OCI-LY1 (cell line): Measurements from ENCODE around the gene HSF2BP.
"Not testable (repeated sequence)": the region's sequence is repeated elsewhere in the genome, so short reads cannot be mapped to it uniquely, and the experiment has no call there.

Source experiments
- H2AFZ ChIP-seq: fragments of 200-600 bp; sonication (generic), shearing (Covaris generic); 2 replicates; pipeline ENCODE4 v1.6.0; 2014; ENCODE audit warnings: antibody characterized with exemption, mild to moderate bottlenecking, low read length
- H3F3A ChIP-seq: fragments of 200-600 bp; sonication (generic), shearing (Covaris generic); 2 replicates; pipeline ENCODE4 v1.6.0; 2014; ENCODE audit warnings: mild to moderate bottlenecking, antibody characterized with exemption, low read length, moderate library complexity; ENCODE audit not compliant: insufficient read depth
- H3K27ac ChIP-seq: fragments of 200-600 bp; sonication (generic); 2 replicates; pipeline ENCODE4 v1.5.1; 2014; ENCODE audit warnings: low read length, mixed run types, mild to moderate bottlenecking, low read depth; ENCODE audit not compliant: poor library complexity, severe bottlenecking
- H3K27me3 ChIP-seq: fragments of 200-600 bp; sonication (generic); 2 replicates; pipeline ENCODE4 v1.6.0; 2014; ENCODE audit warnings: antibody characterized with exemption, mild to moderate bottlenecking, low read length, moderate library complexity; ENCODE audit not compliant: insufficient read depth
- H3K36me3 ChIP-seq: fragments of 200-600 bp; sonication (generic); 2 replicates; pipeline ENCODE4 v1.6.1; 2014; ENCODE audit warnings: mild to moderate bottlenecking, antibody characterized with exemption, low read length, moderate library complexity, mixed read lengths; ENCODE audit not compliant: insufficient read depth
- H3K4me1 ChIP-seq: fragments of 200-600 bp; sonication (generic); 2 replicates; pipeline ENCODE4 v1.5.1; 2014; ENCODE audit warnings: mild to moderate bottlenecking, low read length, moderate library complexity; ENCODE audit not compliant: insufficient read depth, severe bottlenecking
- H3K4me2 ChIP-seq: fragments of 200-600 bp; sonication (generic), shearing (Covaris generic); 2 replicates; pipeline ENCODE4 v1.6.1; 2014; ENCODE audit warnings: low read length
- H3K4me3 ChIP-seq: fragments of 200-600 bp; sonication (generic); 2 replicates; pipeline ENCODE4 v1.5.1; 2014; ENCODE audit warnings: low read length, low read depth, mild to moderate bottlenecking, mixed read lengths; ENCODE audit not compliant: poor library complexity, severe bottlenecking
- H3K79me2 ChIP-seq: fragments of 200-600 bp; shearing (Covaris generic); 2 replicates; pipeline ENCODE4 v1.6.1; 2016; ENCODE audit warnings: mixed run types, low read length, mixed read lengths; ENCODE audit not compliant: insufficient read depth
- H3K9ac ChIP-seq: fragments of 200-600 bp; sonication (generic), shearing (Covaris generic); 2 replicates; pipeline ENCODE4 v1.6.1; 2014; ENCODE audit warnings: mild to moderate bottlenecking, low read length, mixed read lengths
- H3K9me2 ChIP-seq: fragments of 200-600 bp; sonication (generic), shearing (Covaris generic); 2 replicates; pipeline ENCODE4 v1.6.1; 2014; ENCODE audit warnings: low read depth, mild to moderate bottlenecking, low read length, mixed read lengths
- H3K9me3 ChIP-seq: fragments of 200-600 bp; shearing (Covaris generic); 2 replicates; pipeline ENCODE4 v1.6.1; 2014; ENCODE audit warnings: low read length, mixed read lengths
- H4K20me1 ChIP-seq: fragments of 200-600 bp; sonication (generic), shearing (Covaris generic); 2 replicates; pipeline ENCODE4 v1.6.0; 2016; ENCODE audit warnings: mild to moderate bottlenecking, low read length; ENCODE audit not compliant: insufficient read depth

HSF2BP gene

GRCh38 chr21:43503075-43503750 lies 156.1 kb downstream of the HSF2BP start:
- not testable (repeated sequence) for H3K36me3 ChIP-seq, H3K27ac ChIP-seq, H3K9ac ChIP-seq, H3K9me2 ChIP-seq, H2AFZ ChIP-seq, H3K4me1 ChIP-seq, H3K4me2 ChIP-seq, H3K79me2 ChIP-seq, H3K9me3 ChIP-seq, H3K4me3 ChIP-seq, H3K27me3 ChIP-seq, H3F3A ChIP-seq, H4K20me1 ChIP-seq

GRCh38 chr21:43502407-43503071 lies 156.7 kb downstream of the HSF2BP start:
- not testable (repeated sequence) for H3K9me3 ChIP-seq, H3K9ac ChIP-seq, H3K36me3 ChIP-seq, H3K4me3 ChIP-seq, H3K27me3 ChIP-seq, H3K4me1 ChIP-seq, H3K79me2 ChIP-seq, H4K20me1 ChIP-seq, H3K4me2 ChIP-seq, H3K27ac ChIP-seq, H2AFZ ChIP-seq, H3K9me2 ChIP-seq, H3F3A ChIP-seq

GRCh38 chr21:43498924-43499323 lies 160.4 kb downstream of the HSF2BP start:
- not testable (repeated sequence) for H3K4me3 ChIP-seq, H3K9me3 ChIP-seq, H3F3A ChIP-seq, H3K9me2 ChIP-seq, H3K27ac ChIP-seq, H3K9ac ChIP-seq, H3K79me2 ChIP-seq, H2AFZ ChIP-seq, H3K36me3 ChIP-seq, H3K4me1 ChIP-seq, H3K27me3 ChIP-seq, H4K20me1 ChIP-seq, H3K4me2 ChIP-seq

- H3K27me3 ChIP-seq, H3K27ac ChIP-seq, H3K9me2 ChIP-seq, H3F3A ChIP-seq, H2AFZ ChIP-seq, H3K36me3 ChIP-seq, H3K4me3 ChIP-seq, H3K4me2 ChIP-seq, H3K9me3 ChIP-seq, H4K20me1 ChIP-seq, H3K9ac ChIP-seq, H3K79me2 ChIP-seq, H3K4me1 ChIP-seq: not testable (repeated sequence)
Observed at GRCh38 chr21:43498065-43498464, 161.2 kb downstream of the HSF2BP start.

GRCh38 chr21:43494279-43495012 lies 164.8 kb downstream of the HSF2BP start:
- not testable (repeated sequence) for H3K79me2 ChIP-seq, H3K4me3 ChIP-seq, H3K9me3 ChIP-seq, H2AFZ ChIP-seq, H3K9me2 ChIP-seq, H3K4me1 ChIP-seq, H3F3A ChIP-seq, H3K36me3 ChIP-seq, H3K27ac ChIP-seq, H3K27me3 ChIP-seq, H4K20me1 ChIP-seq, H3K4me2 ChIP-seq, H3K9ac ChIP-seq

GRCh38 chr21:43493471-43493870 lies 165.8 kb downstream of the HSF2BP start:
- H3K4me2 ChIP-seq, H3K27me3 ChIP-seq, H3K4me1 ChIP-seq, H3K9me2 ChIP-seq, H3K27ac ChIP-seq, H3K36me3 ChIP-seq, H3K9ac ChIP-seq, H3F3A ChIP-seq, H3K9me3 ChIP-seq, H2AFZ ChIP-seq, H3K79me2 ChIP-seq, H3K4me3 ChIP-seq, H4K20me1 ChIP-seq: not testable (repeated sequence)

- not testable (repeated sequence) for H3K4me3 ChIP-seq, H3K36me3 ChIP-seq, H3K27me3 ChIP-seq, H2AFZ ChIP-seq, H3K4me1 ChIP-seq, H3K79me2 ChIP-seq, H3K4me2 ChIP-seq, H3K9me3 ChIP-seq, H3K9me2 ChIP-seq, H3F3A ChIP-seq, H3K27ac ChIP-seq, H3K9ac ChIP-seq, H4K20me1 ChIP-seq
Observed at GRCh38 chr21:43488235-43488634, 171.1 kb downstream of the HSF2BP start.
